Mesenteric fat pad (tissue), 1 donor: Measurements from ENCODE around the gene CORO2A. TPM values are rescaled to one million over a fixed set of nuclear protein-coding genes. Genes with fewer than 3 reads are reported as not detected.
"Not testable (repeated sequence)": the region's sequence is repeated elsewhere in the genome, so short reads cannot be mapped to it uniquely, and the experiment has no call there.

ENCODE experiments used
- DNase-seq: peaks from one replicate; pipeline ENCODE4 v3.0.0-alpha.2; 2020; ENCODE audit warnings: low spot score
- total RNA-seq: library from RNA; stranded (reverse); fragmentation: NEBNext Ultra II Directional; extraction: Animal tissue kit (Norgen Biotek cat#: 25700); gene quantifications from one replicate; pipeline ENCODE4 v1.2.1, GENCODE V29; 2021
- donor health status: DM: yes; HTN: yes; CAD: no.

CORO2A gene
- total RNA-seq, 1 donor from 2014 or later = 2.5 TPM

- DNase-seq = peak; percentile 16
These were observed 48.4 kb downstream of the CORO2A start for GRCh38 chr9:98144076-98144475.

GRCh38 chr9:98142925-98143481 is 49.4 kb downstream of the CORO2A start:
- peak; percentile 69 for DNase-seq

GRCh38 chr9:98142182-98142907 is 50.1 kb downstream of the CORO2A start:
- DNase-seq = peak; percentile 89

GRCh38 chr9:98140503-98140902 is 51.9 kb downstream of the CORO2A start:
- DNase-seq = peak; percentile 16

GRCh38 chr9:98136489-98136888 is 55.9 kb downstream of the CORO2A start:
- DNase-seq = no peak

GRCh38 chr9:98135938-98136337 is 56.5 kb downstream of the CORO2A start:
- peak; percentile 33 for DNase-seq

GRCh38 chr9:98135558-98135934 is 56.9 kb downstream of the CORO2A start:
- no peak for DNase-seq

GRCh38 chr9:98134702-98135557 is 57.5 kb downstream of the CORO2A start:
- peak; percentile 82 for DNase-seq

GRCh38 chr9:98132806-98133631 is 59.4 kb downstream of the CORO2A start:
- DNase-seq = peak; percentile 74

GRCh38 chr9:98132158-98132557 is 60.3 kb downstream of the CORO2A start:
- no peak for DNase-seq

GRCh38 chr9:98130576-98131228 is 61.7 kb downstream of the CORO2A start:
- DNase-seq = no peak

- DNase-seq = not testable (repeated sequence)
These were observed 62.4 kb downstream of the CORO2A start for GRCh38 chr9:98130060-98130459.

GRCh38 chr9:98129451-98129881 is 63.0 kb downstream of the CORO2A start:
- DNase-seq = peak; percentile 65

GRCh38 chr9:98128316-98128715 is 64.1 kb downstream of the CORO2A start:
- no peak for DNase-seq

- DNase-seq = peak; percentile 69
These were observed 65.2 kb downstream of the CORO2A start for GRCh38 chr9:98127226-98127625.

- peak; percentile 68 for DNase-seq
These were observed 67.6 kb downstream of the CORO2A start for GRCh38 chr9:98124637-98125426.

GRCh38 chr9:98124091-98124490 is 68.3 kb downstream of the CORO2A start:
- peak; percentile 74 for DNase-seq

GRCh38 chr9:98121058-98121457 is 71.4 kb downstream of the CORO2A start:
- no peak for DNase-seq

- DNase-seq = no peak
These were observed 72.0 kb downstream of the CORO2A start for GRCh38 chr9:98120476-98120875.
